DOHH2 (cell line): Measurements from ENCODE around the gene FHL1.

Source experiments
- EZH2phosphoT487 ChIP-seq: fragments of 200-600 bp; sonication (generic); IDR thresholded peaks from 2 replicates; pipeline ENCODE4 v1.6.1; 2017; ENCODE audit warnings: borderline replicate concordance, mild to moderate bottlenecking, antibody characterized with exemption, low read length, moderate library complexity, mixed read lengths
- TF ChIP-seq, protein P1 (sequence below): fragments of 200-600 bp; sonication (generic); IDR thresholded peaks from one replicate; pipeline ENCODE4 v1.5.1; 2014; ENCODE audit warnings: antibody characterized with exemption, mild to moderate bottlenecking, low read depth, low read length; ENCODE audit not compliant: poor library complexity, severe bottlenecking

DNA sequence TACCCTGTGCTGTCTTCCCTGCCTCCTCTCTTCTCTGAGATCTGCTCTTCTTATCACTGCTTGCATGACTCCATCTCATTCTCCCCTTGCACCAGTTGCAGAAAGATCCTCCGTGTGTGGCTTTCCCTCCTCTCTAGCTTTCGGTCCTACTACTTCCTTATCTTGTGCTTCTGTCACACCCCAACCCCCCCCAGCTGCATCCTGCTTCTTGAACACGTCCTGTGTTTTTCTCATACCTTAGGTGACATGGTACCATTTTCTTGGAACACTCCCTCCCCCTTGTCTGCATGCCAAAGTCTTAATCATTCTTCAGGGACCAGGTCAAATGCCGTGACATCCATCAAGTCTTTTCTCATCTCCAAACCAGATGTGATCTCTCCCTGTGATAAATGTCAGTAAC is 46.4 kb downstream of the FHL1 start:
- TF ChIP-seq, protein P1, sequence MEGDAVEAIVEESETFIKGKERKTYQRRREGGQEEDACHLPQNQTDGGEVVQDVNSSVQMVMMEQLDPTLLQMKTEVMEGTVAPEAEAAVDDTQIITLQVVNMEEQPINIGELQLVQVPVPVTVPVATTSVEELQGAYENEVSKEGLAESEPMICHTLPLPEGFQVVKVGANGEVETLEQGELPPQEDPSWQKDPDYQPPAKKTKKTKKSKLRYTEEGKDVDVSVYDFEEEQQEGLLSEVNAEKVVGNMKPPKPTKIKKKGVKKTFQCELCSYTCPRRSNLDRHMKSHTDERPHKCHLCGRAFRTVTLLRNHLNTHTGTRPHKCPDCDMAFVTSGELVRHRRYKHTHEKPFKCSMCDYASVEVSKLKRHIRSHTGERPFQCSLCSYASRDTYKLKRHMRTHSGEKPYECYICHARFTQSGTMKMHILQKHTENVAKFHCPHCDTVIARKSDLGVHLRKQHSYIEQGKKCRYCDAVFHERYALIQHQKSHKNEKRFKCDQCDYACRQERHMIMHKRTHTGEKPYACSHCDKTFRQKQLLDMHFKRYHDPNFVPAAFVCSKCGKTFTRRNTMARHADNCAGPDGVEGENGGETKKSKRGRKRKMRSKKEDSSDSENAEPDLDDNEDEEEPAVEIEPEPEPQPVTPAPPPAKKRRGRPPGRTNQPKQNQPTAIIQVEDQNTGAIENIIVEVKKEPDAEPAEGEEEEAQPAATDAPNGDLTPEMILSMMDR = no peak
- no peak for TF ChIP-seq EZH2phosphoT487
